Embryonic facial prominence (tissue), 1 donor: Measurements from ENCODE around the gene HAPLN2.
A peak's percentile ranks its signal among the peaks of the same experiment; 100 is the strongest.
"Not testable (repeated sequence)": the region's sequence is repeated elsewhere in the genome, so short reads cannot be mapped to it uniquely, and the experiment has no call there.

Experiments used
- DNase-seq: peaks from one replicate; pipeline ENCODE4 v3.0.0-alpha.2; 2016; ENCODE audit errors: extremely low spot score

The HAPLN2 gene

GRCh38 chr1:156618853-156619581 is at the start of gene HAPLN2:
Gene HAPLN2, plus strand, starts transcription at chr1:156619415. Its CDS starts 4,076 bp downstream, at chr1:156623491.
- no peak for DNase-seq

GRCh38 chr1:156571261-156571852 is 47.9 kb upstream of the HAPLN2 start:
- DNase-seq: peak; percentile 43

GRCh38 chr1:156571919-156572662 is 47.1 kb upstream of the HAPLN2 start, which contains the start of gene IQGAP3:
Gene IQGAP3, minus strand, starts transcription at chr1:156572565. Its CDS starts 36 bp downstream, at chr1:156572529.
- DNase-seq: peak; percentile 78

- DNase-seq: no peak
Observed at GRCh38 chr1:156572663-156573018, 46.6 kb upstream of the HAPLN2 start.

- DNase-seq: no peak
Observed at GRCh38 chr1:156574039-156574633, 45.1 kb upstream of the HAPLN2 start.

GRCh38 chr1:156577550-156577949 is 41.7 kb upstream of the HAPLN2 start:
- DNase-seq: no peak

- DNase-seq: no peak
Observed at GRCh38 chr1:156578055-156578454, 41.2 kb upstream of the HAPLN2 start.

- no peak for DNase-seq
Observed at GRCh38 chr1:156579472-156579871, 39.7 kb upstream of the HAPLN2 start, which contains the start of gene TTC24. Gene TTC24, plus strand, starts transcription at chr1:156579723. Its CDS starts 1,642 bp downstream, at chr1:156581365.

GRCh38 chr1:156581661-156582387 is 37.4 kb upstream of the HAPLN2 start:
- DNase-seq: no peak

- no peak for DNase-seq
Observed at GRCh38 chr1:156582388-156583017, 36.7 kb upstream of the HAPLN2 start.

GRCh38 chr1:156583821-156584622 is 35.2 kb upstream of the HAPLN2 start:
- no peak for DNase-seq

- no peak for DNase-seq
Observed at GRCh38 chr1:156584813-156585212, 34.4 kb upstream of the HAPLN2 start.

GRCh38 chr1:156586323-156586722 is 32.9 kb upstream of the HAPLN2 start:
- DNase-seq: no peak

- no peak for DNase-seq
Observed at GRCh38 chr1:156586892-156587477, 32.2 kb upstream of the HAPLN2 start.

- not testable (repeated sequence) for DNase-seq
Observed at GRCh38 chr1:156587927-156588326, 31.3 kb upstream of the HAPLN2 start.

GRCh38 chr1:156589546-156589945 is 29.7 kb upstream of the HAPLN2 start:
- DNase-seq: no peak

GRCh38 chr1:156590326-156591180 is 28.7 kb upstream of the HAPLN2 start:
- no peak for DNase-seq

- DNase-seq: no peak
Observed at GRCh38 chr1:156591181-156591431, 28.1 kb upstream of the HAPLN2 start.
